Panc1 (cell line): Measurements from ENCODE around the gene CMYA5. TPM values are rescaled to one million over a fixed set of nuclear protein-coding genes. Genes with fewer than 3 reads are reported as not detected.
A peak's percentile ranks its signal among the peaks of the same experiment; 100 is the strongest.
"Not testable (repeated sequence)": the region's sequence is repeated elsewhere in the genome, so short reads cannot be mapped to it uniquely, and the experiment has no call there.

Experiments
- ATAC-seq: fragments of 200-7000 bp; cut with Tn5 transposase; 2 replicates; pipeline ENCODE4 v1.9.1; 2020; ENCODE audit warnings: mild to moderate bottlenecking, moderate library complexity
- BruUV-seq: library from RNA; stranded (reverse); fragments of 400-500 nt; replicated peaks from 2 replicates; lab custom pipeline; 2021; lab: Mats Ljungman, UMichigan
- CTCF ChIA-PET: fragments of 300-600 bp; sonication (Branson Sonifier 250); formaldehyde crosslinking; loops from one replicate; lab custom pipeline; 2022; ENCODE audit warnings: antibody characterized with exemption; lab: Charles Lee
- POLR2A ChIA-PET: fragments of 300-600 bp; sonication (Branson Sonifier 250); formaldehyde crosslinking; loops from one replicate; lab custom pipeline; 2022; ENCODE audit warnings: antibody characterized with exemption; lab: Charles Lee
- DNase-seq: peaks from one replicate; pipeline ENCODE4 v3.0.0-alpha.2; 2010; ENCODE audit warnings: low read depth, low spot score
- H3K27ac ChIP-seq: 2 replicates; pipeline ENCODE4 v1.5.1; 2011; ENCODE audit warnings: mild to moderate bottlenecking, low read length, inconsistent platforms
- H3K27me3 ChIP-seq: fragments of 200-500 bp; sonication (Bioruptor generic); 2 replicates; pipeline ENCODE4 v1.6.0; 2014; ENCODE audit warnings: low read length, inconsistent platforms; ENCODE audit not compliant: control insufficient read depth, insufficient read depth
- H3K36me3 ChIP-seq: fragments of 200-500 bp; sonication (Bioruptor generic); 2 replicates; pipeline ENCODE4 v1.5.1; 2014; ENCODE audit warnings: inconsistent platforms, mild to moderate bottlenecking, low read length, moderate library complexity; ENCODE audit not compliant: control insufficient read depth, insufficient read depth
- H3K4me1 ChIP-seq: 2 replicates; pipeline ENCODE4 v1.5.1; 2011; ENCODE audit warnings: inconsistent platforms, mild to moderate bottlenecking, low read length, moderate library complexity; ENCODE audit not compliant: control insufficient read depth, insufficient read depth
- H3K4me3 ChIP-seq, 2 experiments: 2 replicates each; pipeline ENCODE4 v1.5.1; 2011 to 2012; ENCODE audit warnings: low read depth in 2 of 2, low read length in 2 of 2, mild to moderate bottlenecking in 2 of 2, inconsistent platforms in 1 of 2, moderate library complexity in 1 of 2
- H3K9me3 ChIP-seq: fragments of 200-500 bp; sonication (Bioruptor generic); 2 replicates; pipeline ENCODE4 v1.5.1; 2014; ENCODE audit warnings: low read depth, mild to moderate bottlenecking, inconsistent platforms, low read length, moderate library complexity; ENCODE audit not compliant: control insufficient read depth, insufficient read depth
- POLR2AphosphoS5 ChIP-seq: IDR thresholded peaks from 2 replicates; pipeline ENCODE4 v1.6.1; 2012; ENCODE audit warnings: mild to moderate bottlenecking, low read depth, low read length, moderate library complexity
- SIN3A ChIP-seq: IDR thresholded peaks from 2 replicates; pipeline ENCODE4 v1.6.1; 2012; ENCODE audit warnings: low read depth, mild to moderate bottlenecking, low read length, moderate library complexity, borderline replicate concordance; ENCODE audit not compliant: insufficient read depth
- TCF7L2 ChIP-seq: IDR thresholded peaks from 2 replicates; pipeline ENCODE4 v1.6.1; 2011; ENCODE audit warnings: mild to moderate bottlenecking, low read depth, low read length, inconsistent platforms
- in situ Hi-C: cut with HindIII; loops from 2 replicates; pipeline ENCODE4 v1.10.0; 2016; ENCODE audit warnings: low sequenced_read_pairs, low pct_unique_long_range_greater_than_20kb
- intact Hi-C: fragments of 100-400 bp; cut with micrococcal nuclease; formaldehyde crosslinking; loops from one replicate; pipeline ENCODE4 v1.10.0; 2022; ENCODE audit not compliant: unreplicated experiment
- total RNA-seq: library from RNA; stranded (reverse); gene quantifications from one replicate; pipeline ENCODE4 v1.2.1, GENCODE V29; 2021; ENCODE audit not compliant: unreplicated experiment
- TF ChIP-seq, protein P1 (sequence below): fragments of 450-650 bp; IDR thresholded peaks from 2 replicates; pipeline ENCODE4 v1.5.1; 2017; ENCODE audit warnings: mild to moderate bottlenecking
- TF ChIP-seq, protein P2 (sequence below), 2 experiments: IDR thresholded peaks; 2 replicates each; pipeline ENCODE4 v1.6.1; 2011 to 2012; ENCODE audit warnings: low read depth in 2 of 2, control low read depth in 1 of 2, low read length in 1 of 2, mild to moderate bottlenecking in 1 of 2, moderate library complexity in 1 of 2; ENCODE audit not compliant: insufficient read depth in 1 of 2

The CMYA5 gene
- total RNA-seq, 1 experiment from 2014 or later, result 0.31 TPM

DNA sequence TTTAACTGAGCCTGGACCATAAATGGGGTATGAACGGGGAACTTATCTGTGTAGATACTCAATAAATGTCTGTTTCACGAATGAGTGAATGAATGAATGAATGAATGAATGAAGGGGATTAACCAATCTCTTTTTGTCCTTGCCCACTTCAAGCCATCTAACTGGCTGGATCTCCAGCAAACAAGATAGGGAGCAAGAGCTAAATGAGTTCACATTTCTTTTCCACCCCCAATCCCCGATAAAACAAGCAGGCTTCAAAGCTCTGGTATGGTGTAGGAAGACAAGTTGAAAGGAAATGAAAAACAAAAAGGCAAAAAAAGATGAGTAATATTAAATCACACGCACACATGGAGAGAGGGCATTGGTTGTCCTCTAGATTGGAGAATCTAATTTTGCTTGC lies 84.0 kb downstream of the CMYA5 start:
- no peak for DNase-seq
- intact Hi-C loops (no loop called here), in situ Hi-C loops (no loop called here)
- Histone ChIP-seq H3K27me3 (peaks cover 2% of the 10 kb centered on the region; the same call in 1 of the 2 replicates), H3K4me1 (no peaks in the 10 kb centered on the region), H3K36me3 (no peaks in the 10 kb centered on the region), H3K27ac (no peak overlapping the region), H3K9me3 (no peaks in the 10 kb centered on the region), H3K4me3 (no peak overlapping the region)
- POLR2A ChIA-PET, result no interaction called here
- ATAC-seq, result no peak
- BruUV-seq, result no TSS peak
- CTCF ChIA-PET, result no interaction called here
- TF ChIP-seq SIN3A (no peak), POLR2AphosphoS5 (no peak)

DNA sequence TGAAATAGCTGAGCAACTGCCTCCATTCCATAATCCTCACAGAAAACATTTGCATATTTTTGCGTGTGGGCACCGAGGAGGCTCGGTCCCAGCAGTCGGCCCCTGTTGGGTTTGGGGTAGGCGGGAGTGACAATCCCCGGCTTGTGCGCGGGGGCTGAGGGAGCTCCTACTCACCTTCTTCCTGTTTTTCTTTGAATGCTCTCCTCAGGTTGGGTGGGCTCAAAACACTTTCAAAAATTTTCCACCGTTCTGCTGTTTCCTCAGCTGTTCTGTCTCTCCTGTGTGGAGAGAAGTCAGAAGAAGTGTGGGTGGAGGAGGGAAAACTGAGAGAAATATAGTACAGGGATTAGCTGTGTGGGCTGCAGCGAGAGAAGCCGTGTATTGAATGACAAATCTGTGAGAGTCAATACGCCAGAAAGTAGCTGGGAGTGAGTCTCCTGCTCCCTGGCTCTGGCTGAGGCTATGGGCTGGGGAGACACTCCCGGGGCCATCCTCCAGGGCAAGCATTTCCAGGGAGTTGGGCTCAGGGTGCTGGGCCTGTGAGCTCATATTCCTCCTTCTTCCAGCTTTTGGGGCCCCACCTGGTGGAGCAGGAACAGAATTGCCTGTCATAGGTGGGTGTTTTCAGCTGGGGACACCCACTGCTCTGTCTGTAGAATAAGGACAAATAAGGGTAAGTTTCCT lies 84.7 kb downstream of the CMYA5 start:
- Histone ChIP-seq H3K9me3 (no peaks in the 10 kb centered on the region), H3K4me3 (no peak overlapping the region), H3K27me3 (peaks cover 2% of the 10 kb centered on the region; the same call in 1 of the 2 replicates), H3K36me3 (no peaks in the 10 kb centered on the region), H3K4me1 (no peaks in the 10 kb centered on the region), H3K27ac (no peak overlapping the region)
- CTCF ChIA-PET, result interaction anchor here (1.1 kb wide), 1 partner anchor 407 kb away, joined by 3 read pairs; no protein-coding TSS in a partner anchor
- no peak for DNase-seq
- no TSS peak for BruUV-seq
- ATAC-seq, result peak; percentile 63
- TF ChIP-seq, protein P1, sequence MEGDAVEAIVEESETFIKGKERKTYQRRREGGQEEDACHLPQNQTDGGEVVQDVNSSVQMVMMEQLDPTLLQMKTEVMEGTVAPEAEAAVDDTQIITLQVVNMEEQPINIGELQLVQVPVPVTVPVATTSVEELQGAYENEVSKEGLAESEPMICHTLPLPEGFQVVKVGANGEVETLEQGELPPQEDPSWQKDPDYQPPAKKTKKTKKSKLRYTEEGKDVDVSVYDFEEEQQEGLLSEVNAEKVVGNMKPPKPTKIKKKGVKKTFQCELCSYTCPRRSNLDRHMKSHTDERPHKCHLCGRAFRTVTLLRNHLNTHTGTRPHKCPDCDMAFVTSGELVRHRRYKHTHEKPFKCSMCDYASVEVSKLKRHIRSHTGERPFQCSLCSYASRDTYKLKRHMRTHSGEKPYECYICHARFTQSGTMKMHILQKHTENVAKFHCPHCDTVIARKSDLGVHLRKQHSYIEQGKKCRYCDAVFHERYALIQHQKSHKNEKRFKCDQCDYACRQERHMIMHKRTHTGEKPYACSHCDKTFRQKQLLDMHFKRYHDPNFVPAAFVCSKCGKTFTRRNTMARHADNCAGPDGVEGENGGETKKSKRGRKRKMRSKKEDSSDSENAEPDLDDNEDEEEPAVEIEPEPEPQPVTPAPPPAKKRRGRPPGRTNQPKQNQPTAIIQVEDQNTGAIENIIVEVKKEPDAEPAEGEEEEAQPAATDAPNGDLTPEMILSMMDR, result peak; percentile 41
- no peak for TF ChIP-seq SIN3A
- in situ Hi-C loops (no loop called here), intact Hi-C loops (no loop called here)
- POLR2A ChIA-PET, result no interaction called here

DNA sequence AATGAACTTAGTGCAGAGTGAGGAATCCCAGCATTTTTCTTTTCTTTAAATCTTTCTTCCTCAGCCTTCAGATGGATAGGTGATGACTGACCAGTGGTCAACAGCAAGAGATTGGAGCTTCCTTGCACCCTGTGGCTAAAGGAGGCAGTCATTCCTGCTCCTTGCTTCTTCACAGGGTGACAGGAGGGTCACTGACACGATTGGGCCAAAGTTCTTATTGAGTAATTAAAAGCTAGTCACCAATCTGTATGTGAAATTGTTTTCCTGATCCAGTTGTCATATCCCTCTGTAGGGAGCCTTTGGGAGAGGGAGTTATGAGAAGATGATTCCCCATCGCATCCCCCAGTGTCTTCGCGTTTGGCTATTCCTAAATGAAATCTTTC lies 85.2 kb downstream of the CMYA5 start:
- intact Hi-C loops (no loop called here), in situ Hi-C loops (no loop called here)
- CTCF ChIA-PET, result interaction anchor here (1.1 kb wide), 1 partner anchor 408 kb away, joined by 3 read pairs; no protein-coding TSS in a partner anchor
- H3K27me3 ChIP-seq, result peaks cover 2% of the 10 kb centered on the region; the same call in 1 of the 2 replicates
- no peaks in the 10 kb centered on the region for H3K36me3 ChIP-seq
- no peaks in the 10 kb centered on the region for H3K9me3 ChIP-seq
- TF ChIP-seq, protein P1, result peak; percentile 11; the same call in 1 of the 2 replicates
- TF ChIP-seq SIN3A, result no peak
- TF ChIP-seq, protein P2, sequence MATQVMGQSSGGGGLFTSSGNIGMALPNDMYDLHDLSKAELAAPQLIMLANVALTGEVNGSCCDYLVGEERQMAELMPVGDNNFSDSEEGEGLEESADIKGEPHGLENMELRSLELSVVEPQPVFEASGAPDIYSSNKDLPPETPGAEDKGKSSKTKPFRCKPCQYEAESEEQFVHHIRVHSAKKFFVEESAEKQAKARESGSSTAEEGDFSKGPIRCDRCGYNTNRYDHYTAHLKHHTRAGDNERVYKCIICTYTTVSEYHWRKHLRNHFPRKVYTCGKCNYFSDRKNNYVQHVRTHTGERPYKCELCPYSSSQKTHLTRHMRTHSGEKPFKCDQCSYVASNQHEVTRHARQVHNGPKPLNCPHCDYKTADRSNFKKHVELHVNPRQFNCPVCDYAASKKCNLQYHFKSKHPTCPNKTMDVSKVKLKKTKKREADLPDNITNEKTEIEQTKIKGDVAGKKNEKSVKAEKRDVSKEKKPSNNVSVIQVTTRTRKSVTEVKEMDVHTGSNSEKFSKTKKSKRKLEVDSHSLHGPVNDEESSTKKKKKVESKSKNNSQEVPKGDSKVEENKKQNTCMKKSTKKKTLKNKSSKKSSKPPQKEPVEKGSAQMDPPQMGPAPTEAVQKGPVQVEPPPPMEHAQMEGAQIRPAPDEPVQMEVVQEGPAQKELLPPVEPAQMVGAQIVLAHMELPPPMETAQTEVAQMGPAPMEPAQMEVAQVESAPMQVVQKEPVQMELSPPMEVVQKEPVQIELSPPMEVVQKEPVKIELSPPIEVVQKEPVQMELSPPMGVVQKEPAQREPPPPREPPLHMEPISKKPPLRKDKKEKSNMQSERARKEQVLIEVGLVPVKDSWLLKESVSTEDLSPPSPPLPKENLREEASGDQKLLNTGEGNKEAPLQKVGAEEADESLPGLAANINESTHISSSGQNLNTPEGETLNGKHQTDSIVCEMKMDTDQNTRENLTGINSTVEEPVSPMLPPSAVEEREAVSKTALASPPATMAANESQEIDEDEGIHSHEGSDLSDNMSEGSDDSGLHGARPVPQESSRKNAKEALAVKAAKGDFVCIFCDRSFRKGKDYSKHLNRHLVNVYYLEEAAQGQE (IDR thresholded peaks at IDR 0.05; ENCODE audit: insufficient read depth in 1 of 2, low read depth in 2 of 2, low read length in 1 of 2), result no peak
- no peak for TF ChIP-seq TCF7L2
- TF ChIP-seq POLR2AphosphoS5, result no peak
- no peaks in the 10 kb centered on the region for H3K4me1 ChIP-seq
- POLR2A ChIA-PET, result no interaction called here
- ATAC-seq (no peak), DNase-seq (no peak)
- no TSS peak for BruUV-seq
- H3K4me3 ChIP-seq, result no peak overlapping the region
- H3K27ac ChIP-seq, result no peak overlapping the region

DNA sequence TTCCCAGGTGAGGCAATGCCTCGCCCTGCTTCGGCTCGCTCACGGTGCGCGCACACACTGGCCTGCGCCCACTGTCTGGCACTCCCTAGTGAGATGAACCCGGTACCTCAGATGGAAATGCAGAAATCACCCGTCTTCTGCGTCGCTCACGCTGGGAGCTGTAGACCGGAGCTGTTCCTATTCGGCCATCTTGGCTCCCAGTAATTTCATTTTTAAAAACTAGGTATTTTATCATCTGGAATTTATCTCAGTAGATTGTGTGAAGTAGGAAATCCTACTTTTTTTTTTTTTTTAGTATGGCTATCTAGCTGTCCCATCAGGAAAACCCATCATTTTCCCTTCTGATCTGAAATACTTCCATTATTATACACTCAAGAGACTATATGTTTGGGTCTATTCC lies 95.1 kb downstream of the CMYA5 start:
- H3K27me3 ChIP-seq, intact Hi-C loops, H3K4me3 ChIP-seq, DNase-seq, H3K4me1 ChIP-seq, in situ Hi-C loops, H3K27ac ChIP-seq, H3K9me3 ChIP-seq, BruUV-seq, H3K36me3 ChIP-seq, ATAC-seq, POLR2A ChIA-PET: not testable (repeated sequence)
- CTCF ChIA-PET, result interaction anchor here (0.6 kb wide), 1 partner anchor 380 kb away, joined by 6 read pairs; no protein-coding TSS in a partner anchor
